Measurements from ENCODE around the gene PLD3. TPM values are rescaled to one million over a fixed set of nuclear protein-coding genes. Genes with fewer than 3 reads are reported as not detected.

Gene PLD3
- total RNA-seq, 1 experiment from 2014 or later = 95.4 TPM

DNA sequence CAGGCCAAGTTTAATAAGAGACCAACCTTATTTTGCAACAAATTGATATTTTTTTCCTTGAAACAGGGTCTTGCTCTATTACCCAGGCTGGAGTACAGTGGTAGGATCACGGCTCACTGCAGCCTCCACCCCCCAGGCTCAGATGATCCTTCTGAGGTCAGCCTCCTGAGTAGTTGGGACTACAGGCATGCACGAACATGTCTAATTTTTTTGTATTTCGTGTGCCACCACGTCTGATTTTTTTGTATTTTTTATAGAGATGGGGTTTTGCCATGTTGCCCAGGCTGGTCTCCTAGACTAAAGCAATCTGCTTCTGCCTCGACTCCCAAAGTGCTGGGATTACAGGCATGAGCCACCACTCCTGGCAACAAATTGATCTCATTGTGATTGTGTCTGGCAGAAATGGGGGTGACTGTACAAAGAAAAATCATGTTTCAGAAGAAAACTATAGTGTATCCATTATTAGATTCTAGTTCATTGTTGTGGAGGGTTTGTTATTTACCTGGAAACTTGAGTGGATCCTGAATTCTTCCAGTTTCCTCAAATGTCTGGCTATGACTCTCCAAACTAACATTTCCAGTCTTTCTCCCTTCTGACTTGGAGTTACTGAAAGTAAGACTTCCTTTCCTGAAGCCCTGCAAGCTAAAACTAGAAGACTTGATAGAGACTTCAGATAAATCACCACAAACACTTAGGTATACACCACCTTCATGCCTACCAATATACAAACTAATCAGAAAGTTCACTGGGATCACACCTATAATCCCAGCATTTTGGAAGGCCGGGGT, 46.1 kb upstream of the PLD3 start:
- no peak overlapping the region for H2AFZ ChIP-seq (ENCODE audit: low read length)
- no peak overlapping the region for H3K4me2 ChIP-seq (ENCODE audit: low read length)
- DNase-seq (no peak), ATAC-seq (no peak)
- no peak for TF ChIP-seq EZH2 (IDR thresholded peaks at IDR 0.05; ENCODE audit: low read length, unreplicated experiment)
- no peak for TF ChIP-seq EZH2phosphoT487 (IDR thresholded peaks at IDR 0.05; ENCODE audit: borderline replicate concordance, low read length)
- TF ChIP-seq CTCF (conservative IDR thresholded peaks at IDR 0.05; ENCODE audit: low read depth, low read length) = no peak
- no peak overlapping the region for H3K27ac ChIP-seq (ENCODE audit: low read length)
- POLR2A ChIA-PET (ENCODE audit: unreplicated experiment) = no interaction called here
- intact Hi-C loops (cut with micrococcal nuclease) = loop anchor here (5.0 kb wide), 1 partner anchor 220 kb away; no protein-coding TSS in a partner anchor
- no peaks in the 10 kb centered on the region for H3K9me2 ChIP-seq (replicated peaks; ENCODE audit: low read length)
- BruUV-seq (replicated peaks) = no TSS peak
- H3K4me1 ChIP-seq (ENCODE audit: insufficient read depth, low read length) = no peaks in the 10 kb centered on the region
- H3K9ac ChIP-seq (ENCODE audit: low read length) = no peak overlapping the region
- no peaks in the 10 kb centered on the region for H3F3A ChIP-seq (ENCODE audit: low read length, unreplicated experiment)
- H3K36me3 ChIP-seq (ENCODE audit: low read depth, low read length) = no peaks in the 10 kb centered on the region
- H4K20me1 ChIP-seq (ENCODE audit: low read length) = no peaks in the 10 kb centered on the region
- H3K79me2 ChIP-seq (ENCODE audit: low read length) = no peaks in the 10 kb centered on the region
- H3K27me3 ChIP-seq (ENCODE audit: low read length) = no peaks in the 10 kb centered on the region
- CTCF ChIA-PET = no interaction called here
- no peak overlapping the region for H3K4me3 ChIP-seq (ENCODE audit: low read length)
- H3K9me3 ChIP-seq (ENCODE audit: low read length) = no peaks in the 10 kb centered on the region

GRCh38 chr19:40303765-40304164, 44.7 kb upstream of the PLD3 start:
- no TSS peak for BruUV-seq (replicated peaks)
- TF ChIP-seq CTCF (conservative IDR thresholded peaks at IDR 0.05; ENCODE audit: low read depth, low read length) (no peak), EZH2phosphoT487 (IDR thresholded peaks at IDR 0.05; ENCODE audit: borderline replicate concordance, low read length) (no peak), EZH2 (IDR thresholded peaks at IDR 0.05; ENCODE audit: low read length, unreplicated experiment) (no peak)

DNA sequence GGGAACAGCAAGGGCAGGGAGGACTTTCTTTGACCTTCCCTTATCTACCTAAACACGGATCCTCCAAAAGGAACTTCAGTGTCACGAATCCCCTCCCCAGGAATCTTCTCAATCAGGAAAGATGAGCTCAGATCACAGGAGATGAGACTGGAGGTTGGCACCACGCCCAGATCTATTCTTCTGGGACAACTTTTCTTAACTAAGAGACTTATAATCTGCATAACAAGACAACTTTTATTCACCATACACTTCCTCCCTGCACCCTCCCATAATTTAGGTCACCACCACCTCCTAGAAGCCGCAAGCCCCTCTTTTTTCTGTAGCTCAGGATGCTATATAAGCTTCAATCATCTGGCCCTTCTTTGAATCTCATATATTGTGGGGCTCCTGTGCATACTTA, 44.2 kb upstream of the PLD3 start:
- H3K27me3 ChIP-seq (ENCODE audit: low read length) = no peaks in the 10 kb centered on the region
- H3K4me2 ChIP-seq (ENCODE audit: low read length) = no peak overlapping the region
- H3K9ac ChIP-seq (ENCODE audit: low read length) = no peak overlapping the region
- no peaks in the 10 kb centered on the region for H4K20me1 ChIP-seq (ENCODE audit: low read length)
- H3K79me2 ChIP-seq (ENCODE audit: low read length) = no peaks in the 10 kb centered on the region
- ATAC-seq (no peak), DNase-seq (no peak)
- BruUV-seq (replicated peaks) = no TSS peak
- no peaks in the 10 kb centered on the region for H3K4me1 ChIP-seq (ENCODE audit: insufficient read depth, low read length)
- no peaks in the 10 kb centered on the region for H3K9me2 ChIP-seq (replicated peaks; ENCODE audit: low read length)
- no peak overlapping the region for H3K27ac ChIP-seq (ENCODE audit: low read length)
- no peaks in the 10 kb centered on the region for H3F3A ChIP-seq (ENCODE audit: low read length, unreplicated experiment)
- no peak overlapping the region for H3K4me3 ChIP-seq (ENCODE audit: low read length)
- H2AFZ ChIP-seq (ENCODE audit: low read length) = no peak overlapping the region
- POLR2A ChIA-PET (ENCODE audit: unreplicated experiment) = no interaction called here
- H3K9me3 ChIP-seq (ENCODE audit: low read length) = no peaks in the 10 kb centered on the region
- intact Hi-C loops (cut with micrococcal nuclease) = loop anchor here (5.0 kb wide), 1 partner anchor 218 kb away; no protein-coding TSS in a partner anchor
- H3K36me3 ChIP-seq (ENCODE audit: low read depth, low read length) = no peaks in the 10 kb centered on the region
- TF ChIP-seq EZH2 (IDR thresholded peaks at IDR 0.05; ENCODE audit: low read length, unreplicated experiment) (no peak), CTCF (conservative IDR thresholded peaks at IDR 0.05; ENCODE audit: low read depth, low read length) (no peak), EZH2phosphoT487 (IDR thresholded peaks at IDR 0.05; ENCODE audit: borderline replicate concordance, low read length) (no peak)
- CTCF ChIA-PET = no interaction called here

More at GRCh38 chr19:40303765-40304164, 44.7 kb upstream of the PLD3 start:
- no peak overlapping the region for H3K4me3 ChIP-seq (ENCODE audit: low read length)
- no peaks in the 10 kb centered on the region for H4K20me1 ChIP-seq (ENCODE audit: low read length)
- ATAC-seq = no peak
- no peak overlapping the region for H3K9ac ChIP-seq (ENCODE audit: low read length)
- no peaks in the 10 kb centered on the region for H3K79me2 ChIP-seq (ENCODE audit: low read length)
- DNase-seq = no peak
- no peak overlapping the region for H3K4me2 ChIP-seq (ENCODE audit: low read length)
- ChIA-PET CTCF (no interaction called here), POLR2A (ENCODE audit: unreplicated experiment) (no interaction called here)
- no peaks in the 10 kb centered on the region for H3K27me3 ChIP-seq (ENCODE audit: low read length)
- H3F3A ChIP-seq (ENCODE audit: low read length, unreplicated experiment) = no peaks in the 10 kb centered on the region
- H3K9me2 ChIP-seq (replicated peaks; ENCODE audit: low read length) = no peaks in the 10 kb centered on the region
- H3K4me1 ChIP-seq (ENCODE audit: insufficient read depth, low read length) = no peaks in the 10 kb centered on the region
- H3K27ac ChIP-seq (ENCODE audit: low read length) = no peak overlapping the region
- no peak overlapping the region for H2AFZ ChIP-seq (ENCODE audit: low read length)
- no peaks in the 10 kb centered on the region for H3K9me3 ChIP-seq (ENCODE audit: low read length)
- intact Hi-C loops (cut with micrococcal nuclease) = loop anchor here (5.0 kb wide), 1 partner anchor 219 kb away; no protein-coding TSS in a partner anchor
- no peaks in the 10 kb centered on the region for H3K36me3 ChIP-seq (ENCODE audit: low read depth, low read length)
